Measurements from ENCODE around the gene IRF2BP2.

DNA sequence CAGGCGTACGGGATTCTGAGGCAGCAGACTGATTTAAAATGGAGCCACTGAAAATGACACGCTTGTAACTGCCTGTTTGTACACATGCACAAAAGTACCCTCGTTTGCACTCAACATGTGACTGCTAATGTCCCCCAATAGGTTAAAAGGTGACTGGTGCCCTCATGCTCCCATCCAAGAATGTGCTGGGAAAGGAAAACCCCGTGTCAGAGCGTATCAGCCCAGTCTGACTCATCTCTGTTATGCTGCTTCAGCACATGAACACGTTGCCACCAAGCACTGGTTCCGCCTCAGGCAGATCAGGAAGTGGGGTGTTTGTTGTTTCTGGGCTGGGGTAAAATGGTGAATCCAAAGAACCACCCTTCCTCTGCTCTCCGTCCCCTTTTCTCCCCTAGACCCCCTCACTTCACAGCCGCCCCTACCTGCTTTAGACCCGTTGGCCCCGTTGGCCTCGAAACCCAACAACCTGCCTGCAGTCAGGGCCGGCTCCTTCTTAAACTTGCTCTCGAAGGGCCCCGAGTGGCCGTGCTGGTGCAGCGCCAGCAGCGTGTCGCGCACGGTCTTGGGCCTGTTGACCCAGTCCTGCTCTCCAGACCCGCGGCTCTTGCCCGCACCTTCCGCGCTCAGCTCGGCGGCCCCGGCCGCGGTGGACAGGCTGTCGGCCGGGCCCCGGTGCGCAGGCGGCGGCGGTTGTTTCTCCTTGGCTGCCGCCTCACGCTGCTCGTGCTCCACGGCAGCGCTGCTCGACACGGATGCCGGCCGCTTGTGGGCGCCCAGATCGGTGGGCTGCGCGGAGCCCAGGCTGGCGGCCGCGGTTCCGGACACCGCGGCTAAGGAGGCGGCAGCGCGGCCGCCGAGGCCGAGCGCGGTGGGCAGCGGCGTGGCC, 1.7 kb downstream of the IRF2BP2 start:
- TF ChIP-seq, protein P1, sequence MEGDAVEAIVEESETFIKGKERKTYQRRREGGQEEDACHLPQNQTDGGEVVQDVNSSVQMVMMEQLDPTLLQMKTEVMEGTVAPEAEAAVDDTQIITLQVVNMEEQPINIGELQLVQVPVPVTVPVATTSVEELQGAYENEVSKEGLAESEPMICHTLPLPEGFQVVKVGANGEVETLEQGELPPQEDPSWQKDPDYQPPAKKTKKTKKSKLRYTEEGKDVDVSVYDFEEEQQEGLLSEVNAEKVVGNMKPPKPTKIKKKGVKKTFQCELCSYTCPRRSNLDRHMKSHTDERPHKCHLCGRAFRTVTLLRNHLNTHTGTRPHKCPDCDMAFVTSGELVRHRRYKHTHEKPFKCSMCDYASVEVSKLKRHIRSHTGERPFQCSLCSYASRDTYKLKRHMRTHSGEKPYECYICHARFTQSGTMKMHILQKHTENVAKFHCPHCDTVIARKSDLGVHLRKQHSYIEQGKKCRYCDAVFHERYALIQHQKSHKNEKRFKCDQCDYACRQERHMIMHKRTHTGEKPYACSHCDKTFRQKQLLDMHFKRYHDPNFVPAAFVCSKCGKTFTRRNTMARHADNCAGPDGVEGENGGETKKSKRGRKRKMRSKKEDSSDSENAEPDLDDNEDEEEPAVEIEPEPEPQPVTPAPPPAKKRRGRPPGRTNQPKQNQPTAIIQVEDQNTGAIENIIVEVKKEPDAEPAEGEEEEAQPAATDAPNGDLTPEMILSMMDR (IDR thresholded peaks at IDR 0.05; ENCODE audit: insufficient read depth, low read depth, low read length), result no peak
- TF ChIP-seq EZH2 (IDR thresholded peaks at IDR 0.05; ENCODE audit: insufficient read depth, low read length), result no peak
